ENCODE results near the gene NOC2L. TPM values are rescaled to one million over a fixed set of nuclear protein-coding genes. Genes with fewer than 3 reads are reported as not detected.
A peak's percentile ranks its signal among the peaks of the same experiment; 100 is the strongest.

NOC2L gene
- total RNA-seq, 1 donor from 2014 or later: 42.5 TPM

GRCh38 chr1:944341-945325 is 14.4 kb downstream of the NOC2L start:
- Histone ChIP-seq H3K4me3 (peak overlapping the region in 1 of 2 donors; percentile 23), H3K27me3 (peaks cover 6% of the 10 kb centered on the region), H3K9me3 (no peaks in the 10 kb centered on the region), H3K4me1 (peaks cover 40% of the 10 kb centered on the region), H3K27ac (peak overlapping the region; percentile 72), H3K36me3 (peaks cover 0 to 22% of the 10 kb centered on the region in 2 donors)
- TF ChIP-seq CTCF (IDR thresholded peaks at IDR 0.05): no peak
- TF ChIP-seq POLR2A (IDR thresholded peaks at IDR 0.05): no peak
- peak in 1 of 2 donors; percentile 57 for TF ChIP-seq POLR2AphosphoS5 (IDR thresholded peaks at IDR 0.05; ENCODE audit: insufficient read depth in 1 of 2, low read depth in 1 of 2)
- DNase-seq (ENCODE audit: extremely low spot score in 2 of 2): no peak
- intact Hi-C loops (cut with DNase I): no loop called here

- H3K36me3 ChIP-seq: peaks cover 0 to 16% of the 10 kb centered on the region in 2 donors
- peaks cover 6% of the 10 kb centered on the region for H3K27me3 ChIP-seq
- H3K4me3 ChIP-seq: peak overlapping the region in 1 of 2 donors; percentile 23
- TF ChIP-seq POLR2A (IDR thresholded peaks at IDR 0.05): no peak
- TF ChIP-seq POLR2AphosphoS5 (IDR thresholded peaks at IDR 0.05; ENCODE audit: insufficient read depth in 1 of 2, low read depth in 1 of 2): no peak
- no peak for TF ChIP-seq CTCF (IDR thresholded peaks at IDR 0.05)
- H3K4me1 ChIP-seq: peaks cover 41% of the 10 kb centered on the region
- intact Hi-C loops (cut with DNase I): no loop called here
- no peaks in the 10 kb centered on the region for H3K9me3 ChIP-seq
- peak overlapping the region; percentile 72 for H3K27ac ChIP-seq
- no peak for DNase-seq (ENCODE audit: extremely low spot score in 2 of 2)
Measured at GRCh38 chr1:943545-944340, 15.3 kb downstream of the NOC2L start.

GRCh38 chr1:942864-943533 is 16.1 kb downstream of the NOC2L start:
- H3K27ac ChIP-seq: peak overlapping the region; percentile 72
- peaks cover 41% of the 10 kb centered on the region for H3K4me1 ChIP-seq
- no peaks in the 10 kb centered on the region for H3K9me3 ChIP-seq
- DNase-seq (ENCODE audit: extremely low spot score in 2 of 2): no peak
- intact Hi-C loops (cut with DNase I): no loop called here
- peaks cover 6% of the 10 kb centered on the region for H3K27me3 ChIP-seq
- TF ChIP-seq CTCF (IDR thresholded peaks at IDR 0.05): no peak
- peak in 1 of 2 donors; percentile 66 for TF ChIP-seq POLR2AphosphoS5 (IDR thresholded peaks at IDR 0.05; ENCODE audit: insufficient read depth in 1 of 2, low read depth in 1 of 2)
- peaks cover 0 to 10% of the 10 kb centered on the region in 2 donors for H3K36me3 ChIP-seq
- peak overlapping the region in 1 of 2 donors; percentile 59 for H3K4me3 ChIP-seq

GRCh38 chr1:942411-942821 is 16.6 kb downstream of the NOC2L start:
- intact Hi-C loops (cut with DNase I): no loop called here
- Histone ChIP-seq H3K4me3 (peak overlapping the region; percentile 38 to 59), H3K27ac (peak overlapping the region; percentile 72), H3K27me3 (peaks cover 6% of the 10 kb centered on the region), H3K36me3 (peaks cover 0 to 7% of the 10 kb centered on the region in 2 donors), H3K4me1 (peaks cover 41% of the 10 kb centered on the region), H3K9me3 (no peaks in the 10 kb centered on the region)
- TF ChIP-seq POLR2A (IDR thresholded peaks at IDR 0.05) (no peak), POLR2AphosphoS5 (IDR thresholded peaks at IDR 0.05; ENCODE audit: insufficient read depth in 1 of 2, low read depth in 1 of 2) (no peak), CTCF (IDR thresholded peaks at IDR 0.05) (no peak)
- DNase-seq (ENCODE audit: extremely low spot score in 2 of 2): no peak

All from vagina (tissue), 2 donors.